ENCODE measurements around the gene SNAPC1.

DNA sequence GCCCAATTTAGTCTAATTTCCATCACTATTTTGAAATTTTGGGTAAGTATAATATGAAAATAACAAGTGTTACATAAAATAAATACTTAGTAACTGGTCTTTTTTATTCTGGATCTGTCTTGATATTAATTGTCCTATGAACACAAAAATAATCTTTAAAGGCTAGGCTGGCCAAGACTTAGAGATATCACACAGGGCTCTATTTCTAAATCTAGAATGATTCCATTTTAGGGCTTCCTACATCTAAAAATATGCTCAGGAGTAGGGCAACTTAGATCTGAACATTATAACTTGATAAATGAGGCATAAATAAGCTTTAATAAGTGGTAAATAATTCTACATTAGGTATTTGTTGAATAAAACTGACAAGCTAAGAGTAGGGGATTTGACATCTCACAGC, 23.1 kb upstream of the SNAPC1 start:
- TF ChIP-seq, protein P1, sequence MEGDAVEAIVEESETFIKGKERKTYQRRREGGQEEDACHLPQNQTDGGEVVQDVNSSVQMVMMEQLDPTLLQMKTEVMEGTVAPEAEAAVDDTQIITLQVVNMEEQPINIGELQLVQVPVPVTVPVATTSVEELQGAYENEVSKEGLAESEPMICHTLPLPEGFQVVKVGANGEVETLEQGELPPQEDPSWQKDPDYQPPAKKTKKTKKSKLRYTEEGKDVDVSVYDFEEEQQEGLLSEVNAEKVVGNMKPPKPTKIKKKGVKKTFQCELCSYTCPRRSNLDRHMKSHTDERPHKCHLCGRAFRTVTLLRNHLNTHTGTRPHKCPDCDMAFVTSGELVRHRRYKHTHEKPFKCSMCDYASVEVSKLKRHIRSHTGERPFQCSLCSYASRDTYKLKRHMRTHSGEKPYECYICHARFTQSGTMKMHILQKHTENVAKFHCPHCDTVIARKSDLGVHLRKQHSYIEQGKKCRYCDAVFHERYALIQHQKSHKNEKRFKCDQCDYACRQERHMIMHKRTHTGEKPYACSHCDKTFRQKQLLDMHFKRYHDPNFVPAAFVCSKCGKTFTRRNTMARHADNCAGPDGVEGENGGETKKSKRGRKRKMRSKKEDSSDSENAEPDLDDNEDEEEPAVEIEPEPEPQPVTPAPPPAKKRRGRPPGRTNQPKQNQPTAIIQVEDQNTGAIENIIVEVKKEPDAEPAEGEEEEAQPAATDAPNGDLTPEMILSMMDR (IDR thresholded peaks at IDR 0.05 in 2 of 3, conservative IDR thresholded peaks at IDR 0.05 in 1 of 3; ENCODE audit: control insufficient read depth in 2 of 3, extremely low read depth in 1 of 3, insufficient read depth in 1 of 3, low read depth in 3 of 3, low read length in 3 of 3), result no peak
- TF ChIP-seq EZH2 (IDR thresholded peaks at IDR 0.05; ENCODE audit: borderline replicate concordance, control insufficient read depth, low read depth, low read length), result no peak
- no peak for TF ChIP-seq POLR2A (IDR thresholded peaks at IDR 0.05; ENCODE audit: low read depth, low read length)
- no peak for TF ChIP-seq MXI1 (IDR thresholded peaks at IDR 0.05; ENCODE audit: low read depth, low read length)
- no peak for TF ChIP-seq SREBF1 (IDR thresholded peaks at IDR 0.05; ENCODE audit: low read length)
- TF ChIP-seq CBX3 (IDR thresholded peaks at IDR 0.05; ENCODE audit: borderline replicate concordance, low read depth), result no peak
- TF ChIP-seq NR2C2 (IDR thresholded peaks at IDR 0.05; ENCODE audit: borderline replicate concordance, control insufficient read depth, insufficient read length, low read depth), result no peak
- TF ChIP-seq SMC3 (IDR thresholded peaks at IDR 0.05; ENCODE audit: borderline replicate concordance, low read length), result no peak
- TF ChIP-seq NRF1 (conservative IDR thresholded peaks at IDR 0.05; ENCODE audit: low read depth, low read length), result no peak
- TF ChIP-seq KAT2A (conservative IDR thresholded peaks at IDR 0.05; ENCODE audit: control insufficient read depth, low read depth, low read length), result no peak
- TF ChIP-seq, protein P2, sequence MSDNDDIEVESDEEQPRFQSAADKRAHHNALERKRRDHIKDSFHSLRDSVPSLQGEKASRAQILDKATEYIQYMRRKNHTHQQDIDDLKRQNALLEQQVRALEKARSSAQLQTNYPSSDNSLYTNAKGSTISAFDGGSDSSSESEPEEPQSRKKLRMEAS (IDR thresholded peaks at IDR 0.05; ENCODE audit: low read depth, low read length), result no peak
- TF ChIP-seq TARDBP (IDR thresholded peaks at IDR 0.05; ENCODE audit: borderline replicate concordance), result no peak
- no peak for TF ChIP-seq STAT1 (conservative IDR thresholded peaks at IDR 0.05)
- no peak for TF ChIP-seq TBL1XR1 (IDR thresholded peaks at IDR 0.05; ENCODE audit: low read depth, low read length)

Data from GM12878 (cell line).